Measurements from ENCODE around the gene DHDDS. TPM values are rescaled to one million over a fixed set of nuclear protein-coding genes. Genes with fewer than 3 reads are reported as not detected.

The DHDDS gene
- total and polyA plus RNA-seq, 2 of the 13 experiments (the other 11 are each of a cell fraction or from before 2014, with no cell fraction given) = 18.9 to 28.3 TPM

DNA sequence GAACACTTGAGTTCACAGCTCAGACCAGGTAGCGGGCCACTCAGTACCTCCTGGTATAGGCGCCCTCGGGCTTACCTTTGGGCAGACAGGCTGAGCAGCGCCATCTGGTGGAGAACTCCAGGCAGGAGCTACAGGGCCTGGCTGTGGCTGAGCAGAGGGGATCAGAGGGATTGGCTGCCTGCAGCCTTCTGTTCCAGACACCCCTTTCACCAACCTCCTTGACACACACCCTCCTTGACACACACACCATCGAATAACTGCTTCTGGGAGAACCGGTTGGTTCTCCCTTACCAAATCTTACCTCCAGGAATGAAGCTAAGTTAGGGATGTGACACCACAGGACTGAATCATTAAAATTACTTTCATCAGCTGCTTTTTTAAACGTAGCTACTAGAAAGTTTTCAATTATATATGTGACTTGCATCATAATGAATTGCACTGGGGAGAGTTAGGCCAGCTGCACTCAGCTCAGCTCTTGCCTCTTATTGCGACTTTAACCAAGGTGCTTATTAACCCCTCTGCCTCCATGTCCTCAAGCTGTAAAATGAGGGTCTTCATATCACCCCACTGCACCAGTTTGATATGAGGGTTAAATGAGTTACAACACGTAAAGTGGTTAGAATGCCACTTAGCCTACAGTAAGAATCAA, 14.9 kb upstream of the DHDDS start (continued):
- TF ChIP-seq, protein P1, sequence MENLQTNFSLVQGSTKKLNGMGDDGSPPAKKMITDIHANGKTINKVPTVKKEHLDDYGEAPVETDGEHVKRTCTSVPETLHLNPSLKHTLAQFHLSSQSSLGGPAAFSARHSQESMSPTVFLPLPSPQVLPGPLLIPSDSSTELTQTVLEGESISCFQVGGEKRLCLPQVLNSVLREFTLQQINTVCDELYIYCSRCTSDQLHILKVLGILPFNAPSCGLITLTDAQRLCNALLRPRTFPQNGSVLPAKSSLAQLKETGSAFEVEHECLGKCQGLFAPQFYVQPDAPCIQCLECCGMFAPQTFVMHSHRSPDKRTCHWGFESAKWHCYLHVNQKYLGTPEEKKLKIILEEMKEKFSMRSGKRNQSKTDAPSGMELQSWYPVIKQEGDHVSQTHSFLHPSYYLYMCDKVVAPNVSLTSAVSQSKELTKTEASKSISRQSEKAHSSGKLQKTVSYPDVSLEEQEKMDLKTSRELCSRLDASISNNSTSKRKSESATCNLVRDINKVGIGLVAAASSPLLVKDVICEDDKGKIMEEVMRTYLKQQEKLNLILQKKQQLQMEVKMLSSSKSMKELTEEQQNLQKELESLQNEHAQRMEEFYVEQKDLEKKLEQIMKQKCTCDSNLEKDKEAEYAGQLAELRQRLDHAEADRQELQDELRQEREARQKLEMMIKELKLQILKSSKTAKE (CRISPR knock-in tag; IDR thresholded peaks at IDR 0.05; ENCODE audit: borderline replicate concordance) = no peak
- no peak for TF ChIP-seq ZNF766 (CRISPR knock-in tag; IDR thresholded peaks at IDR 0.05; ENCODE audit: borderline replicate concordance)
- no peak for TF ChIP-seq ZSCAN21 (CRISPR knock-in tag; IDR thresholded peaks at IDR 0.05; ENCODE audit: borderline replicate concordance)
- TF ChIP-seq PITX1 (CRISPR knock-in tag; IDR thresholded peaks at IDR 0.05) = no peak
- no peak for TF ChIP-seq ZNF383 (CRISPR knock-in tag; IDR thresholded peaks at IDR 0.05; ENCODE audit: borderline replicate concordance)
- no peak for TF ChIP-seq GPN1 (CRISPR knock-in tag; IDR thresholded peaks at IDR 0.05; ENCODE audit: borderline replicate concordance)
- TF ChIP-seq ZNF24 (IDR thresholded peaks at IDR 0.05) = no peak
- TF ChIP-seq XBP1 (CRISPR knock-in tag; IDR thresholded peaks at IDR 0.05) = no peak
- no peak for TF ChIP-seq SATB2 (CRISPR knock-in tag; IDR thresholded peaks at IDR 0.05)
- TF ChIP-seq SALL1 (CRISPR knock-in tag; IDR thresholded peaks at IDR 0.05) = peak; percentile 26; the same call in 1 of the 2 replicates
- no peak for TF ChIP-seq RELA (CRISPR knock-in tag; IDR thresholded peaks at IDR 0.05)
- TF ChIP-seq SYNCRIP (IDR thresholded peaks at IDR 0.05; ENCODE audit: insufficient read depth, low read depth, low read length) = no peak
- no peak for TF ChIP-seq HMGA1 (CRISPR knock-in tag; conservative IDR thresholded peaks at IDR 0.05)
- TF ChIP-seq, protein P2, sequence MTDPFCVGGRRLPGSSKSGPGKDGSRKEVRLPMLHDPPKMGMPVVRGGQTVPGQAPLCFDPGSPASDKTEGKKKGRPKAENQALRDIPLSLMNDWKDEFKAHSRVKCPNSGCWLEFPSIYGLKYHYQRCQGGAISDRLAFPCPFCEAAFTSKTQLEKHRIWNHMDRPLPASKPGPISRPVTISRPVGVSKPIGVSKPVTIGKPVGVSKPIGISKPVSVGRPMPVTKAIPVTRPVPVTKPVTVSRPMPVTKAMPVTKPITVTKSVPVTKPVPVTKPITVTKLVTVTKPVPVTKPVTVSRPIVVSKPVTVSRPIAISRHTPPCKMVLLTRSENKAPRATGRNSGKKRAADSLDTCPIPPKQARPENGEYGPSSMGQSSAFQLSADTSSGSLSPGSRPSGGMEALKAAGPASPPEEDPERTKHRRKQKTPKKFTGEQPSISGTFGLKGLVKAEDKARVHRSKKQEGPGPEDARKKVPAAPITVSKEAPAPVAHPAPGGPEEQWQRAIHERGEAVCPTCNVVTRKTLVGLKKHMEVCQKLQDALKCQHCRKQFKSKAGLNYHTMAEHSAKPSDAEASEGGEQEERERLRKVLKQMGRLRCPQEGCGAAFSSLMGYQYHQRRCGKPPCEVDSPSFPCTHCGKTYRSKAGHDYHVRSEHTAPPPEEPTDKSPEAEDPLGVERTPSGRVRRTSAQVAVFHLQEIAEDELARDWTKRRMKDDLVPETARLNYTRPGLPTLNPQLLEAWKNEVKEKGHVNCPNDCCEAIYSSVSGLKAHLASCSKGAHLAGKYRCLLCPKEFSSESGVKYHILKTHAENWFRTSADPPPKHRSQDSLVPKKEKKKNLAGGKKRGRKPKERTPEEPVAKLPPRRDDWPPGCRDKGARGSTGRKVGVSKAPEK (CRISPR knock-in tag; IDR thresholded peaks at IDR 0.05; ENCODE audit: borderline replicate concordance) = no peak
- TF ChIP-seq SMARCE1 (IDR thresholded peaks at IDR 0.05; ENCODE audit: borderline replicate concordance) = no peak
- no peak for TF ChIP-seq ZC3H13 (CRISPR knock-in tag; IDR thresholded peaks at IDR 0.05)
- TF ChIP-seq, protein P3, sequence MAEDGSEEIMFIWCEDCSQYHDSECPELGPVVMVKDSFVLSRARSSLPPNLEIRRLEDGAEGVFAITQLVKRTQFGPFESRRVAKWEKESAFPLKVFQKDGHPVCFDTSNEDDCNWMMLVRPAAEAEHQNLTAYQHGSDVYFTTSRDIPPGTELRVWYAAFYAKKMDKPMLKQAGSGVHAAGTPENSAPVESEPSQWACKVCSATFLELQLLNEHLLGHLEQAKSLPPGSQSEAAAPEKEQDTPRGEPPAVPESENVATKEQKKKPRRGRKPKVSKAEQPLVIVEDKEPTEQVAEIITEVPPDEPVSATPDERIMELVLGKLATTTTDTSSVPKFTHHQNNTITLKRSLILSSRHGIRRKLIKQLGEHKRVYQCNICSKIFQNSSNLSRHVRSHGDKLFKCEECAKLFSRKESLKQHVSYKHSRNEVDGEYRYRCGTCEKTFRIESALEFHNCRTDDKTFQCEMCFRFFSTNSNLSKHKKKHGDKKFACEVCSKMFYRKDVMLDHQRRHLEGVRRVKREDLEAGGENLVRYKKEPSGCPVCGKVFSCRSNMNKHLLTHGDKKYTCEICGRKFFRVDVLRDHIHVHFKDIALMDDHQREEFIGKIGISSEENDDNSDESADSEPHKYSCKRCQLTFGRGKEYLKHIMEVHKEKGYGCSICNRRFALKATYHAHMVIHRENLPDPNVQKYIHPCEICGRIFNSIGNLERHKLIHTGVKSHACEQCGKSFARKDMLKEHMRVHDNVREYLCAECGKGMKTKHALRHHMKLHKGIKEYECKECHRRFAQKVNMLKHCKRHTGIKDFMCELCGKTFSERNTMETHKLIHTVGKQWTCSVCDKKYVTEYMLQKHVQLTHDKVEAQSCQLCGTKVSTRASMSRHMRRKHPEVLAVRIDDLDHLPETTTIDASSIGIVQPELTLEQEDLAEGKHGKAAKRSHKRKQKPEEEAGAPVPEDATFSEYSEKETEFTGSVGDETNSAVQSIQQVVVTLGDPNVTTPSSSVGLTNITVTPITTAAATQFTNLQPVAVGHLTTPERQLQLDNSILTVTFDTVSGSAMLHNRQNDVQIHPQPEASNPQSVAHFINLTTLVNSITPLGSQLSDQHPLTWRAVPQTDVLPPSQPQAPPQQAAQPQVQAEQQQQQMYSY (CRISPR knock-in tag; IDR thresholded peaks at IDR 0.05) = no peak
- TF ChIP-seq ZNF124 (CRISPR knock-in tag; IDR thresholded peaks at IDR 0.05) = no peak
- no peak for TF ChIP-seq SRSF9 (IDR thresholded peaks at IDR 0.05; ENCODE audit: borderline replicate concordance, insufficient read depth, low read depth, low read length, poor library complexity, severe bottlenecking)
- TF ChIP-seq RAD21 (CRISPR knock-in tag; IDR thresholded peaks at IDR 0.05) = peak; percentile 69
- TF ChIP-seq SMC3 (IDR thresholded peaks at IDR 0.05; ENCODE audit: low read length) = peak; percentile 70
- no peak for TF ChIP-seq CCAR2 (optimal IDR thresholded peaks at IDR 0.05; ENCODE audit: low read depth, low read length)
- TF ChIP-seq NFE2L1 (CRISPR knock-in tag; IDR thresholded peaks at IDR 0.05; ENCODE audit: borderline replicate concordance) = no peak
